RWPE1 (cell line): ENCODE results near the gene PPFIA2.

Experiments used
- CTCF ChIA-PET: fragments of 350-600 bp; sonication (Branson Sonifier 250); formaldehyde crosslinking; extraction: SDS; loops from one replicate; lab custom pipeline; 2021; lab: Yijun Ruan, JAX
- POLR2A ChIA-PET: fragments of 400-600 bp; formaldehyde crosslinking; extraction: SDS; loops from one replicate; lab custom pipeline; 2020; ENCODE audit warnings: antibody characterized with exemption; ENCODE audit not compliant: low non-redundant PET; lab: Yijun Ruan, JAX
- DNase-seq: peaks from one replicate; pipeline ENCODE4 v3.0.0; 2012; ENCODE audit warnings: low spot score
- H3K27ac ChIP-seq: fragments of 450-650 bp; 2 replicates; pipeline ENCODE4 v1.5.1; 2017
- CTCF ChIP-seq: fragments of 450-650 bp; conservative IDR thresholded peaks from 2 replicates; pipeline ENCODE4 v1.5.1; 2017; ENCODE audit warnings: low read depth, mild to moderate bottlenecking

The PPFIA2 gene

GRCh38 chr12:81288651-81289050 is 470.5 kb downstream of the PPFIA2 start:
- DNase-seq, result no peak
- TF ChIP-seq CTCF, result no peak
- no peak overlapping the region for H3K27ac ChIP-seq
- CTCF ChIA-PET, result no interaction called here
- POLR2A ChIA-PET, result no interaction called here

- no peak for DNase-seq
- ChIA-PET CTCF (no interaction called here), POLR2A (no interaction called here)
- no peak for TF ChIP-seq CTCF
- H3K27ac ChIP-seq, result no peak overlapping the region
Observed at GRCh38 chr12:81284137-81284536, 475.0 kb downstream of the PPFIA2 start.

- no peak overlapping the region for H3K27ac ChIP-seq
- ChIA-PET CTCF (no interaction called here), POLR2A (no interaction called here)
- DNase-seq, result no peak
- TF ChIP-seq CTCF, result no peak
Observed at GRCh38 chr12:81274637-81275529, 484.3 kb downstream of the PPFIA2 start.

GRCh38 chr12:81270385-81270784 is 488.8 kb downstream of the PPFIA2 start:
- DNase-seq, result no peak
- no peak for TF ChIP-seq CTCF
- ChIA-PET CTCF (no interaction called here), POLR2A (no interaction called here)
- H3K27ac ChIP-seq, result no peak overlapping the region

- H3K27ac ChIP-seq, result no peak overlapping the region
- DNase-seq, result no peak
- ChIA-PET POLR2A (no interaction called here), CTCF (no interaction called here)
- TF ChIP-seq CTCF, result no peak
Observed at GRCh38 chr12:81263072-81263471, 496.1 kb downstream of the PPFIA2 start.

GRCh38 chr12:81261508-81262207 is 497.5 kb downstream of the PPFIA2 start:
- CTCF ChIA-PET, result interaction anchor here (0.6 kb wide), 1 partner anchor 1993 kb away, joined by 4 read pairs; no protein-coding TSS in a partner anchor
- POLR2A ChIA-PET, result no interaction called here
- H3K27ac ChIP-seq, result no peak overlapping the region
- no peak for DNase-seq
- no peak for TF ChIP-seq CTCF
